K562 (cell line): Measurements from ENCODE around the gene FXYD4. TPM values are rescaled to one million over a fixed set of nuclear protein-coding genes. Genes with fewer than 3 reads are reported as not detected.

ENCODE experiments used
- CUX1 ChIP-seq: fragments of 200-800 bp; sonication (Bioruptor generic); IDR thresholded peaks from 2 replicates; pipeline ENCODE4 v1.6.1; 2016; ENCODE audit warnings: missing genetic modification characterization, missing compliant biosample characterization
- DPF2 ChIP-seq: fragments of 450-650 bp; IDR thresholded peaks from 2 replicates; pipeline ENCODE4 v1.6.1; 2016
- FOS ChIP-seq: IDR thresholded peaks from 3 replicates; pipeline ENCODE4 v1.6.1; 2011; ENCODE audit not compliant: insufficient read length; ENCODE audit errors: extremely low read depth
- HDAC8 ChIP-seq: fragments of 450-650 bp; IDR thresholded peaks from 2 replicates; pipeline ENCODE4 v1.6.1; 2016; ENCODE audit warnings: mild to moderate bottlenecking, missing genetic modification characterization, moderate library complexity, missing compliant biosample characterization
- HNRNPL ChIP-seq: fragments of 200-400 bp; formaldehyde crosslinking; IDR thresholded peaks from 2 replicates; pipeline ENCODE4 v1.6.1; 2017; ENCODE audit warnings: low read depth, mild to moderate bottlenecking, low read length
- KDM5B ChIP-seq: fragments of 200-600 bp; sonication (generic); IDR thresholded peaks from 2 replicates; pipeline ENCODE4 v1.6.1; 2012; ENCODE audit warnings: low read depth, mild to moderate bottlenecking, moderate library complexity, low read length, control low read depth, inconsistent platforms; ENCODE audit not compliant: insufficient replicate concordance
- NFIX ChIP-seq: fragments of 250-450 bp; sonication (Bioruptor Pico); IDR thresholded peaks from 2 replicates; pipeline ENCODE4 v1.4.0; 2020; ENCODE audit warnings: low read depth, mild to moderate bottlenecking, moderate library complexity
- YBX1 ChIP-seq: fragments of 450-650 bp; IDR thresholded peaks from 2 replicates; pipeline ENCODE4 v1.7.1; 2016; ENCODE audit warnings: mild to moderate bottlenecking
- ZBTB2 ChIP-seq: fragments of 450-650 bp; IDR thresholded peaks from 2 replicates; pipeline ENCODE4 v1.6.1; 2016; ENCODE audit warnings: antibody characterized with exemption
- ZMIZ1 ChIP-seq, 2 experiments: fragments of 150-350 bp in 1 of 2; IDR thresholded peaks; 2 replicates each; pipeline ENCODE4 v1.6.1; 2012 to 2016; ENCODE audit warnings: low read depth in 2 of 2, low read length in 2 of 2, mild to moderate bottlenecking in 1 of 2, moderate library complexity in 1 of 2
- ZNF134 ChIP-seq: fragments of 250-450 bp; sonication (Bioruptor Pico); conservative IDR thresholded peaks from 2 replicates; pipeline ENCODE4 v1.4.0; 2020
- ZNF212 ChIP-seq: fragments of 450-650 bp; formaldehyde crosslinking; IDR thresholded peaks from 2 replicates; pipeline ENCODE4 v1.4.0; 2020; ENCODE audit warnings: mild to moderate bottlenecking
- ZNF224 ChIP-seq: sonication (generic); formaldehyde crosslinking; IDR thresholded peaks from 2 replicates; pipeline ENCODE4 v1.8.0; 2022; ENCODE audit warnings: mild to moderate bottlenecking, missing genetic modification reagents
- ZNF311 ChIP-seq: fragments of 250-450 bp; sonication (Bioruptor Pico); IDR thresholded peaks from 2 replicates; pipeline ENCODE4 v1.4.0; 2020; ENCODE audit warnings: mild to moderate bottlenecking, moderate library complexity
- polyA plus RNA-seq, 8 experiments: library from polyadenylated mRNA; depleted of rRNA in 4 of 8; stranded (reverse) in 5 of 8; unstranded in 3 of 8; fragments of >200 nt; fragmentation: Nextera tagmentation in 2 of 8; fragmentation: Illumina TruSeq in 1 of 8; extraction: Ambion mirVana in 2 of 8; extraction: Trizol in 1 of 8; gene quantifications; 2 replicates each; pipeline versions ENCODE4 v1.2.1 to v1.2.3, GENCODE V29; 2011 to 2014; ENCODE audit warnings: inconsistent platforms in 1 of 8, missing spikeins in 1 of 8
- total RNA-seq, 7 experiments: library from RNA; depleted of rRNA in 6 of 7; stranded (reverse); fragments of >200 nt in 6 of 7; fragmentation: Illumina TruSeq in 2 of 7; extraction: Trizol in 2 of 7; gene quantifications; 2 replicates each; pipeline versions ENCODE4 v1.2.1 to v1.2.3, GENCODE V29; 2011 to 2021; ENCODE audit warnings: low replicate concordance in 1 of 7
- TF ChIP-seq, protein P1 (sequence below): fragments of 450-650 bp; IDR thresholded peaks from 2 replicates; pipeline ENCODE4 v1.6.1; 2016
- TF ChIP-seq, protein P2 (sequence below): sonication (generic); formaldehyde crosslinking; IDR thresholded peaks from 2 replicates; pipeline ENCODE4 v1.8.1; 2022; ENCODE audit warnings: missing genetic modification reagents

The FXYD4 gene
- total and polyA plus RNA-seq, 9 of the 15 experiments (the other 6 are each of a cell fraction or from before 2014, with no cell fraction given): not detected

DNA sequence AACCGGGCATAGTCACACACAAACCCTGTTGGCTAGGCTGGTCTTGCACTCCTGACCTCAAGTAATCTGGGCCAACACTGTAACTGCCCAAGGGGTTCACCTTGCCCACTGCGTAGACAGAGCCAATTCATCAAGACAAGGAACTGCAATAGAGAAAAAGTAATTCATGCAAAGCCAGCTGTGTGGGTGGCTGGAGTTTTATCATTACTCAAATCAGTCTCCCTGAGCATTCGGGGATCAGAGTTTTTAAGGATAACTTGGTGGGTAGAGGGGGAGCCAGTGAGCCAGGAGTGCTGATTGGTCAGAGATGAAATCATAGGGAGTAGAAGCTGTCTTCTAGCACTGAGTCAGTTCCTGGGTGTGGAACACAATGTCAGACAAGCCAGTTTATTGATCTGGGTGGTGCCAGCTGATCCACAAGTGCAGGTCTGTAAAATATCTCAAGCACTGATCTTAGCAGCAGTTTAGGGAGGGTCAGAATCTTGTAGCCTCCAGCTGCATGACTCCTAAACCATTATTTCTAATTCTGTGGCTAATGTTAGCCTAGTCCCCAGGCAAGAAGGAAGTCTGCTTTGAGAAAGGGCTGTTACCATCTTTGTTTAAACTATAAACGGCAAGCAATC is 15.6 kb upstream of the FXYD4 start (continued):
- peak; percentile 76; the same call in 1 of the 2 replicates for TF ChIP-seq CUX1 (CRISPR knock-in tag)
- peak; percentile 77 for TF ChIP-seq DPF2
- TF ChIP-seq, protein P1, sequence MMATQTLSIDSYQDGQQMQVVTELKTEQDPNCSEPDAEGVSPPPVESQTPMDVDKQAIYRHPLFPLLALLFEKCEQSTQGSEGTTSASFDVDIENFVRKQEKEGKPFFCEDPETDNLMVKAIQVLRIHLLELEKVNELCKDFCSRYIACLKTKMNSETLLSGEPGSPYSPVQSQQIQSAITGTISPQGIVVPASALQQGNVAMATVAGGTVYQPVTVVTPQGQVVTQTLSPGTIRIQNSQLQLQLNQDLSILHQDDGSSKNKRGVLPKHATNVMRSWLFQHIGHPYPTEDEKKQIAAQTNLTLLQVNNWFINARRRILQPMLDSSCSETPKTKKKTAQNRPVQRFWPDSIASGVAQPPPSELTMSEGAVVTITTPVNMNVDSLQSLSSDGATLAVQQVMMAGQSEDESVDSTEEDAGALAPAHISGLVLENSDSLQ: 0 out of 2 replicates have a peak, but pooled peaks have one; percentile 31
- no peak for TF ChIP-seq ZNF212
- TF ChIP-seq, protein P2, sequence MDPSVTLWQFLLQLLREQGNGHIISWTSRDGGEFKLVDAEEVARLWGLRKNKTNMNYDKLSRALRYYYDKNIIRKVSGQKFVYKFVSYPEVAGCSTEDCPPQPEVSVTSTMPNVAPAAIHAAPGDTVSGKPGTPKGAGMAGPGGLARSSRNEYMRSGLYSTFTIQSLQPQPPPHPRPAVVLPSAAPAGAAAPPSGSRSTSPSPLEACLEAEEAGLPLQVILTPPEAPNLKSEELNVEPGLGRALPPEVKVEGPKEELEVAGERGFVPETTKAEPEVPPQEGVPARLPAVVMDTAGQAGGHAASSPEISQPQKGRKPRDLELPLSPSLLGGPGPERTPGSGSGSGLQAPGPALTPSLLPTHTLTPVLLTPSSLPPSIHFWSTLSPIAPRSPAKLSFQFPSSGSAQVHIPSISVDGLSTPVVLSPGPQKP (CRISPR knock-in tag): no peak
- no peak for TF ChIP-seq YBX1
- TF ChIP-seq NFIX: no peak
- no peak for TF ChIP-seq KDM5B
- no peak for TF ChIP-seq ZNF224 (CRISPR knock-in tag)
- no peak for TF ChIP-seq ZMIZ1 (IDR thresholded peaks at IDR 0.05; ENCODE audit: low read depth in 2 of 2, low read length in 2 of 2)
- no peak for TF ChIP-seq HNRNPL
- TF ChIP-seq HDAC8 (tag): no peak
- no peak for TF ChIP-seq ZNF311 (CRISPR knock-in tag)
- no peak for TF ChIP-seq ZBTB2
- TF ChIP-seq ZNF134 (CRISPR knock-in tag): no peak
- no peak for TF ChIP-seq FOS
